ENCODE measurements around the gene RASGEF1B.

GRCh38 chr4:81445196-81445595 lies 26.5 kb downstream of the RASGEF1B start:
- TF ChIP-seq CTCF (CRISPR knock-in tag; IDR thresholded peaks at IDR 0.05) (no peak), PHF8 (CRISPR knock-in tag; IDR thresholded peaks at IDR 0.05) (no peak), KAT2B (IDR thresholded peaks at IDR 0.05; ENCODE audit: borderline replicate concordance, low read depth, low read length) (no peak), SKI (IDR thresholded peaks at IDR 0.05; ENCODE audit: partially characterized antibody) (no peak), POLR2AphosphoS5 (IDR thresholded peaks at IDR 0.05; ENCODE audit: low read depth, low read length) (no peak), POLR2A (IDR thresholded peaks at IDR 0.05; ENCODE audit: insufficient read depth in 1 of 2, low read depth in 2 of 2, low read length in 2 of 2) (no peak), ZFP62 (CRISPR knock-in tag; IDR thresholded peaks at IDR 0.05) (no peak), JUNB (CRISPR knock-in tag; IDR thresholded peaks at IDR 0.05; ENCODE audit: borderline replicate concordance) (no peak), SIN3A (IDR thresholded peaks at IDR 0.05; ENCODE audit: borderline replicate concordance, low read depth, low read length) (no peak)

All from HepG2 (cell line).